ENCODE data around the gene TARBP1.

DNA sequence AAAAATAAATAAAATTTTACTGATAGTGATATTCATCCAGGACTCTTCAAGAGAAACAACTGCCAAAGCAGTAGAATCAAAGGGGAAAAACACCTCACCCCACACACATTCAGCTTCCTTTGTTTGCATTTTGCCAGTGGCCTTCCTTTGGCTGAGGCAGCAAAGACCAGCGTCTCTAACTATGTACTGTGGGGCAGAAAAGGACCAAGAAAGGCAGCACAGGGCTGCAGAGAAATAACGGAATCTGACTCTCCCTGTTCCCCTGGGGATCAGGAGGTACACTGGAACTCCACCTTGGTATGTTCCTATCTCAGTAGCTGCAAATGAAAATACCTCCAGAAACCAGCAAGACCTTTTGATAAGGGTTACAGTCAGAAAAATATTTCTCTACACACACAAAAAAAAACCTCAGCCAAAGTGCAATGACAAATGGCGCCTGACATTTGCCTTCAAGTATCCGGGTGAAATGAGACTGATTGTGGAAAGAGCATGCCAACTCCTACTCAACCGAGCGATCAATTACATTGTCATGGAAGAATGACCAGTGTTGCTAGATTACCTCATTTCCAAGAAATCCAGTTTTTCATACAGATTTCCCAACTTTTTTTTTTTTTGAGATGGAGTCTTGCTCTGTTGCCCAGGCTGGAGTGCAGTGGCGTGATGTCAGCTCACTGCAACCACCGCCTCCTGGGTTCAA, 50.9 kb downstream of the TARBP1 start:
- TF ChIP-seq, protein P1, sequence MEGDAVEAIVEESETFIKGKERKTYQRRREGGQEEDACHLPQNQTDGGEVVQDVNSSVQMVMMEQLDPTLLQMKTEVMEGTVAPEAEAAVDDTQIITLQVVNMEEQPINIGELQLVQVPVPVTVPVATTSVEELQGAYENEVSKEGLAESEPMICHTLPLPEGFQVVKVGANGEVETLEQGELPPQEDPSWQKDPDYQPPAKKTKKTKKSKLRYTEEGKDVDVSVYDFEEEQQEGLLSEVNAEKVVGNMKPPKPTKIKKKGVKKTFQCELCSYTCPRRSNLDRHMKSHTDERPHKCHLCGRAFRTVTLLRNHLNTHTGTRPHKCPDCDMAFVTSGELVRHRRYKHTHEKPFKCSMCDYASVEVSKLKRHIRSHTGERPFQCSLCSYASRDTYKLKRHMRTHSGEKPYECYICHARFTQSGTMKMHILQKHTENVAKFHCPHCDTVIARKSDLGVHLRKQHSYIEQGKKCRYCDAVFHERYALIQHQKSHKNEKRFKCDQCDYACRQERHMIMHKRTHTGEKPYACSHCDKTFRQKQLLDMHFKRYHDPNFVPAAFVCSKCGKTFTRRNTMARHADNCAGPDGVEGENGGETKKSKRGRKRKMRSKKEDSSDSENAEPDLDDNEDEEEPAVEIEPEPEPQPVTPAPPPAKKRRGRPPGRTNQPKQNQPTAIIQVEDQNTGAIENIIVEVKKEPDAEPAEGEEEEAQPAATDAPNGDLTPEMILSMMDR (IDR thresholded peaks at IDR 0.05; ENCODE audit: poor library complexity), result no peak
- no peak for TF ChIP-seq EZH2 (IDR thresholded peaks at IDR 0.05; ENCODE audit: borderline replicate concordance)
